CD1c-positive myeloid dendritic cell (primary cell): ENCODE data around the gene DYNC1I1.

Source experiments
- DNase-seq: peaks from one replicate; pipeline ENCODE4 v3.0.0-alpha.2; 2016; ENCODE audit errors: extremely low spot score

Gene DYNC1I1

GRCh38 chr7:96143495-96144259, 371.3 kb downstream of the DYNC1I1 start:
- DNase-seq, result no peak

GRCh38 chr7:96144260-96144526, 371.8 kb downstream of the DYNC1I1 start:
- no peak for DNase-seq
